ENCODE measurements around the gene ACSS1.

ACSS1 gene

DNA sequence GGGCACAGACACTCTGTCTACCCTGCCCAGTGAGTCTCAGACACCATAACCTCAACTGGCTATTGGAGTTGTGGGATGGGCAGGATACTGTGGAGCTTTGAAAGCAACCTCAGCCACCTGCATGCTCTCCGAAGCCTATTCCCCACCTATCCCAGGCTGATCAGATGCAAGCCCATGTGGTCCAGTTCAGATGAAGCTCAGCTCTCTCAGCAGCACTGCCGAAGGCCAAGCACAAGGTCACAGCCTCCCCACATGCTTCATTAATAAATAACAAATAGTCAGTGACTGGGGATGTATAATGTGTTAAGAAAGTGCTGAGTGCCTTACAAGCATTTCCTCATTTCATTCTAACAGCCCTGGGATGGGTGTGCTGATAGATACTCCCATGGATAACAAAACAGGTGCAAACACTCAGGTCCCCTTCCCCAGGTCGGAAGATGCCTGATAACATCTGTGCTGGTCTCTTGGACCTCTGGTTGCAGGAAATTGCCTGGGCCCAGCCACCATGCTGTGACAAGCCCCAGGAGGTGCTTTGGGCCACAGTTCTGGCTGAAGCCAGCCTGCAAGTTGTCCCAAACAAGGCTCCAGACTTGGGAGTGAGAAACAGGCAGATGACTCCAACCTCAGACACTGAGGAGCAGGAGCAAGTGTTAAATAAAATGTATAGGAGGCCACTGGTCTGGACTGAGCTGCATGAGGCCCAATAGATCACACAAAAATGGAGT is 3.7 kb downstream of the ACSS1 start:
- Histone ChIP-seq H3K9me3 (ENCODE audit: insufficient read depth, low read depth, low read length) (no peaks in the 10 kb centered on the region), H3K4me3 (ENCODE audit: low read length, poor library complexity, severe bottlenecking) (peak overlapping the region; percentile 59), H3F3A (ENCODE audit: low read depth) (no peaks in the 10 kb centered on the region), H3K4me1 (ENCODE audit: insufficient read depth, low read length, poor library complexity, severe bottlenecking) (peaks cover 78% of the 10 kb centered on the region), H3K36me3 (ENCODE audit: insufficient read depth, low read length) (no peaks in the 10 kb centered on the region), H4K20me1 (ENCODE audit: insufficient read depth, low read length, poor library complexity, severe bottlenecking) (peaks cover 42% of the 10 kb centered on the region), H3K9me2 (replicated peaks; ENCODE audit: low read depth, low read length) (no peaks in the 10 kb centered on the region), H3K79me2 (ENCODE audit: insufficient read depth, low read length) (peaks cover 83% of the 10 kb centered on the region), H2AFZ (ENCODE audit: low read length) (no peak overlapping the region), H3K4me2 (ENCODE audit: low read depth, low read length, poor library complexity, severe bottlenecking) (peak overlapping the region; percentile 86), H3K27me3 (ENCODE audit: insufficient read depth, low read length, poor library complexity, severe bottlenecking) (no peaks in the 10 kb centered on the region), H3K9ac (ENCODE audit: low read depth, low read length, poor library complexity, severe bottlenecking) (no peak overlapping the region)
- TF ChIP-seq EZH2phosphoT487 (IDR thresholded peaks at IDR 0.05; ENCODE audit: borderline replicate concordance): no peak
- TF ChIP-seq, protein P1, sequence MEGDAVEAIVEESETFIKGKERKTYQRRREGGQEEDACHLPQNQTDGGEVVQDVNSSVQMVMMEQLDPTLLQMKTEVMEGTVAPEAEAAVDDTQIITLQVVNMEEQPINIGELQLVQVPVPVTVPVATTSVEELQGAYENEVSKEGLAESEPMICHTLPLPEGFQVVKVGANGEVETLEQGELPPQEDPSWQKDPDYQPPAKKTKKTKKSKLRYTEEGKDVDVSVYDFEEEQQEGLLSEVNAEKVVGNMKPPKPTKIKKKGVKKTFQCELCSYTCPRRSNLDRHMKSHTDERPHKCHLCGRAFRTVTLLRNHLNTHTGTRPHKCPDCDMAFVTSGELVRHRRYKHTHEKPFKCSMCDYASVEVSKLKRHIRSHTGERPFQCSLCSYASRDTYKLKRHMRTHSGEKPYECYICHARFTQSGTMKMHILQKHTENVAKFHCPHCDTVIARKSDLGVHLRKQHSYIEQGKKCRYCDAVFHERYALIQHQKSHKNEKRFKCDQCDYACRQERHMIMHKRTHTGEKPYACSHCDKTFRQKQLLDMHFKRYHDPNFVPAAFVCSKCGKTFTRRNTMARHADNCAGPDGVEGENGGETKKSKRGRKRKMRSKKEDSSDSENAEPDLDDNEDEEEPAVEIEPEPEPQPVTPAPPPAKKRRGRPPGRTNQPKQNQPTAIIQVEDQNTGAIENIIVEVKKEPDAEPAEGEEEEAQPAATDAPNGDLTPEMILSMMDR (conservative IDR thresholded peaks at IDR 0.05; ENCODE audit: low read length): no peak

DNA sequence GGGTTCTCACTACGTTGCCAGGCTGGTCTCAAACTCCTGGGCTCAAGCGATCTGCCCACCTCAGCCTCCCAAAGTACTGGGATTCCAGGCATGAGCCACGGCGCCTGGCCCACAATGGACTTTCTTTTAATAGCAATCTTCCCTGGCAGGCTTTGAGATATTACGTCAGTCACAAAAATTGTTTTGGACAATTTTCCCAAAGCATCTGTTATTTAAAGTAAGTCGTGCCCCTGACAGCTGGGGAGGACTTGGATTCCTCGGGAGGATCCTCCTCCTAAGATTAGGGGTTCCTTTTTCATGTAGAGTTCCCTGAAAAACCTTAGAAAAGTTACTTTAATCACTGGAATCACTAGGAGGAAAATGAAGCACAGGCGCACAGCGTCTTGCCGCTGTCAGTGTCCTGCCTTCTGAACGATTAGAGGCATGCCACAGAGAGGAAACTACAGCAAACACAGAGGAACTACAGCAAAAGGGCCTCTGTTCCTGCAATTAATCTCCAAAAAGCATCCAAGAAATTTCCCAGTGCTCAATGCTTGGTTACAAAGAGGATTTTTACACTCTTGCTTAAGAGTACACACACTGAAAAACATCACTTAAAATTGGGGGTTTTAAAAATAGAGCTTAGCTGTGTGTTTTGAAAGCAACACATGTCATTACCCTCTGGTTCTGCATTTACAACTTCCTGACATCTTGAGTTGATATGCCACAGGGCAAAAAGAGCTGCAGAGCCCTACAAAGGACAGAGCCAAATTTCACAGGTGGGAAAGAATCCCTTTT is 4.5 kb downstream of the ACSS1 start:
- peaks cover 42% of the 10 kb centered on the region for H4K20me1 ChIP-seq (ENCODE audit: insufficient read depth, low read length, poor library complexity, severe bottlenecking)
- H3K9me2 ChIP-seq (replicated peaks; ENCODE audit: low read depth, low read length): no peaks in the 10 kb centered on the region
- peak overlapping the region; percentile 65 for H3K9ac ChIP-seq (ENCODE audit: low read depth, low read length, poor library complexity, severe bottlenecking)
- H3K27me3 ChIP-seq (ENCODE audit: insufficient read depth, low read length, poor library complexity, severe bottlenecking): no peaks in the 10 kb centered on the region
- peak overlapping the region; percentile 86 for H3K4me2 ChIP-seq (ENCODE audit: low read depth, low read length, poor library complexity, severe bottlenecking)
- H3K4me1 ChIP-seq (ENCODE audit: insufficient read depth, low read length, poor library complexity, severe bottlenecking): peaks cover 70% of the 10 kb centered on the region
- no peak for TF ChIP-seq EZH2phosphoT487 (IDR thresholded peaks at IDR 0.05; ENCODE audit: borderline replicate concordance)
- TF ChIP-seq, protein P1 (conservative IDR thresholded peaks at IDR 0.05; ENCODE audit: low read length): no peak
- H3K79me2 ChIP-seq (ENCODE audit: insufficient read depth, low read length): peaks cover 89% of the 10 kb centered on the region
- no peak overlapping the region for H2AFZ ChIP-seq (ENCODE audit: low read length)
- H3K9me3 ChIP-seq (ENCODE audit: insufficient read depth, low read depth, low read length): no peaks in the 10 kb centered on the region
- peak overlapping the region; percentile 59 for H3K4me3 ChIP-seq (ENCODE audit: low read length, poor library complexity, severe bottlenecking)
- no peaks in the 10 kb centered on the region for H3K36me3 ChIP-seq (ENCODE audit: insufficient read depth, low read length)
- H3F3A ChIP-seq (ENCODE audit: low read depth): no peaks in the 10 kb centered on the region

DNA sequence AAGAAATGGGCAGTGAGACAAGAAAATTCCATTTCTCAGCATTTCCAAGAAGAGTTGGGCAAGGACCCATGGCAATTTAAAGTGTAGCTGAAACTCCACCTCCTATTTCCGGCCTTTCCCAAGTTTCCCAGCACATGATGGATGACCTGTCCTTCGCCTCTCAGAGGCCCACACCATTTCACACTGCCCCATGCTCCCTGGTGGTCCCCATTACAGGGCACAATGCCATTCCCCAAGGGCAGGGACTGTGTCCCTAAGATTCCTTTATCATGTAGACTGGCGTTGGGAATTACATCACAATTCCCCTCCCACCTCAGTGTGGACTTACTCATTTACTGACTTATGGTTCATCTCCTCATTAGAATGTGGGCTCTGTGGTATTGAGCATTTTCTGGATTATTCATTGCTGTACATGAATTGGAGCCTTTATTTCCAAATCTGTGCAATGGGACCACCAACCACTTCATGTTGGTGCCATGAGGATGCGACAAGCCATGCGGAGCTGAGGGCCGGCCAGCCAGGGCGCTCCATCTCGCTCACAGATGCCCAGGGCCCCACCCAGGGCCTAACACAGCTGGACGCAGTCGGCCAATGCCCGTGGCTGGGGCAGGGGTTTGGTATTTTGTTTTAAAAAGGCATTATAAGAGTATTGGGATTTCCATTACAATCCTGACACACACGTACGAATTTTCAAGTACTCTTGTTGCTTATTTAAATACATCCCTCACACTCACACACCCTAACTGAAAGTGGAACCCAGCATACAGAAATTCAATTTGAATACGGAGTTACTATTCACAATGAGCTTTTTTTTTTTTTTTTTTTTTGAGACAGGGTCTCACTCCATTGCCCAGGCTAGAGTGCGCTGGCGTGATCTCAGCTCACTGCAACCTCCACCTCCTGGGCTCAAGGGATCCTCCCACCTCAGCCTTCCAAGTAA is 5.4 kb downstream of the ACSS1 start:
- H3K9me3 ChIP-seq (ENCODE audit: insufficient read depth, low read depth, low read length): no peaks in the 10 kb centered on the region
- H3K9me2 ChIP-seq (replicated peaks; ENCODE audit: low read depth, low read length): no peaks in the 10 kb centered on the region
- no peaks in the 10 kb centered on the region for H3F3A ChIP-seq (ENCODE audit: low read depth)
- H3K27me3 ChIP-seq (ENCODE audit: insufficient read depth, low read length, poor library complexity, severe bottlenecking): no peaks in the 10 kb centered on the region
- H4K20me1 ChIP-seq (ENCODE audit: insufficient read depth, low read length, poor library complexity, severe bottlenecking): peaks cover 42% of the 10 kb centered on the region
- TF ChIP-seq, protein P1 (conservative IDR thresholded peaks at IDR 0.05; ENCODE audit: low read length): no peak
- H3K9ac ChIP-seq (ENCODE audit: low read depth, low read length, poor library complexity, severe bottlenecking): peak overlapping the region; percentile 65
- H3K4me2 ChIP-seq (ENCODE audit: low read depth, low read length, poor library complexity, severe bottlenecking): peak overlapping the region; percentile 86
- peaks cover 69% of the 10 kb centered on the region for H3K4me1 ChIP-seq (ENCODE audit: insufficient read depth, low read length, poor library complexity, severe bottlenecking)
- H3K36me3 ChIP-seq (ENCODE audit: insufficient read depth, low read length): peaks cover 5% of the 10 kb centered on the region; the same call in 1 of the 2 replicates
- peaks cover 93% of the 10 kb centered on the region for H3K79me2 ChIP-seq (ENCODE audit: insufficient read depth, low read length)
- no peak overlapping the region for H2AFZ ChIP-seq (ENCODE audit: low read length)
- peak overlapping the region; percentile 59 for H3K4me3 ChIP-seq (ENCODE audit: low read length, poor library complexity, severe bottlenecking)

All from Loucy (cell line).